Measurements from ENCODE around the gene NOTCH1.

NOTCH1 gene

GRCh38 chr9:136482793-136483588 is 62.9 kb downstream of the NOTCH1 start, which contains the start of gene SEC16A (continued):
- TF ChIP-seq KLF7 (tag by site-specific recombination; IDR thresholded peaks at IDR 0.05; ENCODE audit: borderline replicate concordance): no peak
- no peak for TF ChIP-seq ZBTB48 (tag by site-specific recombination; IDR thresholded peaks at IDR 0.05)
- TF ChIP-seq ZNF354C (tag by site-specific recombination; IDR thresholded peaks at IDR 0.05; ENCODE audit: borderline replicate concordance, low read depth): no peak
- TF ChIP-seq TRIM28 (IDR thresholded peaks at IDR 0.05; ENCODE audit: borderline replicate concordance, low read length): no peak
- no peak for TF ChIP-seq ZNF341 (tag by site-specific recombination; IDR thresholded peaks at IDR 0.05; ENCODE audit: low read depth)
- no peak for TF ChIP-seq REPIN1 (tag by site-specific recombination; IDR thresholded peaks at IDR 0.05; ENCODE audit: low read depth)
- peak; percentile 75; the same call in 1 of the 2 replicates for TF ChIP-seq ZSCAN30 (tag by site-specific recombination; IDR thresholded peaks at IDR 0.05)
- TF ChIP-seq ZNF211 (tag by site-specific recombination; IDR thresholded peaks at IDR 0.05; ENCODE audit: low read depth): no peak
- TF ChIP-seq PATZ1 (tag by site-specific recombination; IDR thresholded peaks at IDR 0.05): 0 out of 2 replicates have a peak, but pooled peaks have one; percentile 47
- peak; percentile 77 for TF ChIP-seq ZNF76 (tag by site-specific recombination; IDR thresholded peaks at IDR 0.05; ENCODE audit: borderline replicate concordance, low read depth)
- TF ChIP-seq ZNF239 (tag by site-specific recombination; IDR thresholded peaks at IDR 0.05): no peak
- peak; percentile 39; the same call in 1 of the 2 replicates for TF ChIP-seq KLF1 (tag by site-specific recombination; IDR thresholded peaks at IDR 0.05)
- 0 out of 2 replicates have a peak, but pooled peaks have one; percentile 8 for TF ChIP-seq ZNF292 (tag by site-specific recombination; IDR thresholded peaks at IDR 0.05; ENCODE audit: borderline replicate concordance, low read depth)
- no peak for TF ChIP-seq ZNF626 (tag by site-specific recombination; IDR thresholded peaks at IDR 0.05)
- TF ChIP-seq ZBTB17 (tag by site-specific recombination; IDR thresholded peaks at IDR 0.05): peak; percentile 23; the same call in 1 of the 2 replicates
- TF ChIP-seq ZXDB (tag by site-specific recombination; IDR thresholded peaks at IDR 0.05): peak; percentile 26; the same call in 1 of the 2 replicates
- no peak for TF ChIP-seq ZNF473 (tag by site-specific recombination; IDR thresholded peaks at IDR 0.05)
- peak; percentile 84 for TF ChIP-seq KLF10 (tag by site-specific recombination; IDR thresholded peaks at IDR 0.05)
- peak; percentile 88 for TF ChIP-seq ZFHX2 (tag by site-specific recombination; conservative IDR thresholded peaks at IDR 0.05)
- peak; percentile 31; the same call in 1 of the 2 replicates for TF ChIP-seq ELK4 (IDR thresholded peaks at IDR 0.05; ENCODE audit: borderline replicate concordance, low read depth, low read length)
- TF ChIP-seq, protein P1, sequence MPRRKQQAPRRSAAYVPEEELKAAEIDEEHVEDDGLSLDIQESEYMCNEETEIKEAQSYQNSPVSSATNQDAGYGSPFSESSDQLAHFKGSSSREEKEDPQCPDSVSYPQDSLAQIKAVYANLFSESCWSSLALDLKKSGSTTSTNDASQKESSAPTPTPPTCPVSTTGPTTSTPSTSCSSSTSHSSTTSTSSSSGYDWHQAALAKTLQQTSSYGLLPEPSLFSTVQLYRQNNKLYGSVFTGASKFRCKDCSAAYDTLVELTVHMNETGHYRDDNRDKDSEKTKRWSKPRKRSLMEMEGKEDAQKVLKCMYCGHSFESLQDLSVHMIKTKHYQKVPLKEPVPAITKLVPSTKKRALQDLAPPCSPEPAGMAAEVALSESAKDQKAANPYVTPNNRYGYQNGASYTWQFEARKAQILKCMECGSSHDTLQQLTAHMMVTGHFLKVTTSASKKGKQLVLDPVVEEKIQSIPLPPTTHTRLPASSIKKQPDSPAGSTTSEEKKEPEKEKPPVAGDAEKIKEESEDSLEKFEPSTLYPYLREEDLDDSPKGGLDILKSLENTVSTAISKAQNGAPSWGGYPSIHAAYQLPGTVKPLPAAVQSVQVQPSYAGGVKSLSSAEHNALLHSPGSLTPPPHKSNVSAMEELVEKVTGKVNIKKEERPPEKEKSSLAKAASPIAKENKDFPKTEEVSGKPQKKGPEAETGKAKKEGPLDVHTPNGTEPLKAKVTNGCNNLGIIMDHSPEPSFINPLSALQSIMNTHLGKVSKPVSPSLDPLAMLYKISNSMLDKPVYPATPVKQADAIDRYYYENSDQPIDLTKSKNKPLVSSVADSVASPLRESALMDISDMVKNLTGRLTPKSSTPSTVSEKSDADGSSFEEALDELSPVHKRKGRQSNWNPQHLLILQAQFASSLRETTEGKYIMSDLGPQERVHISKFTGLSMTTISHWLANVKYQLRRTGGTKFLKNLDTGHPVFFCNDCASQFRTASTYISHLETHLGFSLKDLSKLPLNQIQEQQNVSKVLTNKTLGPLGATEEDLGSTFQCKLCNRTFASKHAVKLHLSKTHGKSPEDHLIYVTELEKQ (tag by site-specific recombination; IDR thresholded peaks at IDR 0.05; ENCODE audit: borderline replicate concordance): no peak
- TF ChIP-seq, protein P2, sequence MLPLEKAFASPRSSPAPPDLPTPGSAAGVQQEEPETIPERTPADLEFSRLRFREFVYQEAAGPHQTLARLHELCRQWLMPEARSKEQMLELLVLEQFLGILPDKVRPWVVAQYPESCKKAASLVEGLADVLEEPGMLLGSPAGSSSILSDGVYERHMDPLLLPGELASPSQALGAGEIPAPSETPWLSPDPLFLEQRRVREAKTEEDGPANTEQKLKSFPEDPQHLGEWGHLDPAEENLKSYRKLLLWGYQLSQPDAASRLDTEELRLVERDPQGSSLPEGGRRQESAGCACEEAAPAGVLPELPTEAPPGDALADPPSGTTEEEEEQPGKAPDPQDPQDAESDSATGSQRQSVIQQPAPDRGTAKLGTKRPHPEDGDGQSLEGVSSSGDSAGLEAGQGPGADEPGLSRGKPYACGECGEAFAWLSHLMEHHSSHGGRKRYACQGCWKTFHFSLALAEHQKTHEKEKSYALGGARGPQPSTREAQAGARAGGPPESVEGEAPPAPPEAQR (tag by site-specific recombination; IDR thresholded peaks at IDR 0.05): 0 out of 2 replicates have a peak, but pooled peaks have one; percentile 64
- peak; percentile 43 for TF ChIP-seq SP7 (tag by site-specific recombination; IDR thresholded peaks at IDR 0.05)
- no peak for TF ChIP-seq ZNF2 (tag by site-specific recombination; IDR thresholded peaks at IDR 0.05)
- TF ChIP-seq ZNF777 (tag by site-specific recombination; IDR thresholded peaks at IDR 0.05; ENCODE audit: borderline replicate concordance): no peak
- TF ChIP-seq ZNF521 (tag by site-specific recombination; IDR thresholded peaks at IDR 0.05): no peak
- no peak for TF ChIP-seq ZNF132 (tag by site-specific recombination; IDR thresholded peaks at IDR 0.05; ENCODE audit: borderline replicate concordance)
- no peak for TF ChIP-seq ZNF596 (tag by site-specific recombination; IDR thresholded peaks at IDR 0.05)
- TF ChIP-seq ZNF184 (tag by site-specific recombination; IDR thresholded peaks at IDR 0.05): no peak
- TF ChIP-seq, protein P3, sequence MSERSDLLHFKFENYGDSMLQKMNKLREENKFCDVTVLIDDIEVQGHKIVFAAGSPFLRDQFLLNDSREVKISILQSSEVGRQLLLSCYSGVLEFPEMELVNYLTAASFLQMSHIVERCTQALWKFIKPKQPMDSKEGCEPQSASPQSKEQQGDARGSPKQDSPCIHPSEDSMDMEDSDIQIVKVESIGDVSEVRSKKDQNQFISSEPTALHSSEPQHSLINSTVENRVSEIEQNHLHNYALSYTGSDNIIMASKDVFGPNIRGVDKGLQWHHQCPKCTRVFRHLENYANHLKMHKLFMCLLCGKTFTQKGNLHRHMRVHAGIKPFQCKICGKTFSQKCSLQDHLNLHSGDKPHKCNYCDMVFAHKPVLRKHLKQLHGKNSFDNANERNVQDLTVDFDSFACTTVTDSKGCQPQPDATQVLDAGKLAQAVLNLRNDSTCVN (tag by site-specific recombination; optimal IDR thresholded peaks at IDR 0.05): peak; percentile 92
- no peak for TF ChIP-seq ZNF670 (tag by site-specific recombination; IDR thresholded peaks at IDR 0.05; ENCODE audit: low read depth)
